Measurements from ENCODE around the gene FBXW11.
"Not testable (repeated sequence)": the region's sequence is repeated elsewhere in the genome, so short reads cannot be mapped to it uniquely, and the experiment has no call there.

Gene FBXW11

DNA sequence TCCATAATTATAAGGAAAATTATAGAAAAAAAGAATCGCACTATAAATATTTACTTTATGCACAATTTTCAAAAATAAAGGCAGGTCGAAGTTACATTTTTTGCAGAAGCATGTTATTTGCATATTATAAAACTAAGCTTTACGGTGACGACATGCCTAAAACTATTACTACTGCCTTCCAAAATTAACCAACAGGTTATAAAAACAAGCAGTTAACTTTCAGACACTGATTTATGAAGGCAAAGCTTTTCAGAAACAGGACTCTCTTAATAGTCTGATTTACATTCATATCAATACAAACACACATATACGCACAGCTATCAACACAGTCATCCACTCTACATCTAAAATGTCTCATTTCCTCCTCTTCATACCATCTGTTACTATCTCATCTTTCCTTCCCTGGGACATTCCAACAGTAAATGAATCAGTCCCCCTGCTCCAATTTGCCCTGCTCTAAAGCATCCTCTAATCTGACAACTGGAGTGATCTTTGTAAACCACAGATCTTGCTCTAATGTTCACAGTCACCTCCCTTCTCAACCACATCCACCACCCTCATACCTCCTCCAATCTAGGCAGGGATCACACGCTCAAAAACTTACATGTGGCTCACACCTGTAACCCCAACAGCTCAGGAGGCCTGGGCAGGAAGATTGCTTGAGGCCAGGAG is 21.6 kb downstream of the FBXW11 start:
- peak in 1 of 2 experiments; percentile 18 for DNase-seq (ENCODE audit: low read depth in 2 of 2)

DNA sequence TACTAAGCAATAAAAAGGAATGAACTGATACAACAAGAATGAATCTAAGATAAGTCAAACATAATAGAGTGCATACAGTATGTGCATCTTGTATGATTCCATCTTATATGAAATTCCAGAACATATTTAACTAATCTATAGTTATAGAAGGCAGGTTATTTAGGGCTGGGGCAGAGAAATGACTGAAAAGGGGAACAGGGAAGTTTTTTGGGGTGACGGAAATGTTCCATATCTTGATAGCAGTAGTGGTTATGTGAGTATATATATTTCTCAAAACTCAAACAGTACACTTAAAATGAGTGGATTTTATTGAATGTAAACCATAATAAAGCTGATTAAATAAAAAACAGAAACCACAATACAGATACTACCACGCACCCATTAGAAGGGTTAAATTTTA is 24.6 kb downstream of the FBXW11 start:
- DNase-seq (ENCODE audit: low read depth in 2 of 2), result no peak

DNA sequence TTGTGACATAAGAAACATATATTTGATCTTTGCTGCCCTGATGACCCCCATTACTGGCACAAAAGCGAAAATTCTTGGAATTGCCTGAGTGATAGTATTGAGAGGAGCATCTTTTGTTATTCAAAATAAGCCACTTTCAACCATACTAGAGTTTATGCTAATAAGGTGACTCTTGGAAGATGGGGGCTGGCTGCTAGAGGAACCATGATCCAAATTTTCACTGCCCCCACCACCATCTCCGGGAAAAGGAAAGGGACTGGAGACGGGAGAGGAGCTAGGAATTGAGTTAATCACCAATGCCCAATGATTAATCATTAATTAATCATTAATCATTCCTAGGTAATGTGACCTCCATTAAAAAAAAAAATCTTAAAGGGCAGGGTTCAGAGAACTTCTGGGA is 25.6 kb downstream of the FBXW11 start:
- no peak for DNase-seq (ENCODE audit: low read depth in 2 of 2)

DNA sequence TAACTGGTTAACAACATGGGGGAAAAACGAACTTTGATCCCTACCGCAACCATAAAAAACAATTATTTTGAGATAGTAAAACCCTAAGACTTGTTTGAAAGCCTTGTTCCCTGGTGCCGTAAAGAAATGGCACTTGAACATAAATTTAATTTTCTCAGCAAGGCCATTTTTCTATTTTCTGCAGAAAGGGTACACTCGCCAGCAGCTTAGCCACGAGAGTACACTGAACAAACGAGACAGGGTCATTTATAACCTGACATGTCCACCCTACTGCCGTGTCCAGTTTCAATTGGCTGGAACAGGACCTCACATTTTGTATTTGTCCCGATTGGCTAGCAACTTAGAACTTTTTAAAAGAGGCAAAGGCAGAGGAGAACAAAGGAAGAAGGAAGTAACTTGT is 26.8 kb downstream of the FBXW11 start:
- DNase-seq (ENCODE audit: low read depth in 2 of 2), result no peak

DNA sequence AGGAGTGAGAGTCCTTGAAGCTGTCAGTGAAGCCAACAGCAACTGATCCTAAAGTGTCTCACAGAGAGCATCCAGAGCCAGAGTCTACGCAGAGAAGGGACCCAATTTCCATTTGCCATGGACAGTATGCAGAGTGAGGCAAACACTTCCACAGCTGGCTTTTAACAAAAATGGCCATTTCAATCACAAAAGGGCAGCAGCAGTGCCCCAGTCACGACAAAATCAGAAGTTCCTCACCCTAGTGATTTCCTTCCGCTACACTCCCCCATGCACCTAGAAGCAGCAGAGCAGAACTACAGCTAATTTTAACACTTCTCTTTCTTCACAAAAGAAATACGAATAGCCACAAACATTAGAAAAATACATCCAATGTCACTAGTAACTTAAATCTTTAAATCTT is 27.9 kb downstream of the FBXW11 start:
- no peak for DNase-seq (ENCODE audit: low read depth in 2 of 2)

DNA sequence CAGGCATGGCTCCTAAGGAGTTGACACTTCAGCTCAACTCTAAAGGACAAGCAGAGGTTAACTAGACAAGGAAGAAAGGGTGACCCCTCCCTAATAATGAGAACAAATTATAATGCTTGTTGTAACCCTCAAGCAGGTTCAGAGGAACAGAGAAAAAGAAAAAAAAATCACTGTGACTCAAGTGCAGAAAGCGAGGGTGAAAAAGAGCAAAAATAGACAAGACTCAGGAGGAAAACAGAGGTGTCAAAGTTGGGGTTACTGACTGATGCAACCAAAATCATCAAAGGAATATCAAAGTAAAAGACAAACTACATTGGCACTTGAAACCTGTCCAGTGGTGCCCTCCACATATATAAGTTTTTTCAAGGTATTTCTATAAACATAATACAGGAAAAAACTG is 28.4 kb downstream of the FBXW11 start:
- DNase-seq (ENCODE audit: low read depth in 2 of 2), result no peak

DNA sequence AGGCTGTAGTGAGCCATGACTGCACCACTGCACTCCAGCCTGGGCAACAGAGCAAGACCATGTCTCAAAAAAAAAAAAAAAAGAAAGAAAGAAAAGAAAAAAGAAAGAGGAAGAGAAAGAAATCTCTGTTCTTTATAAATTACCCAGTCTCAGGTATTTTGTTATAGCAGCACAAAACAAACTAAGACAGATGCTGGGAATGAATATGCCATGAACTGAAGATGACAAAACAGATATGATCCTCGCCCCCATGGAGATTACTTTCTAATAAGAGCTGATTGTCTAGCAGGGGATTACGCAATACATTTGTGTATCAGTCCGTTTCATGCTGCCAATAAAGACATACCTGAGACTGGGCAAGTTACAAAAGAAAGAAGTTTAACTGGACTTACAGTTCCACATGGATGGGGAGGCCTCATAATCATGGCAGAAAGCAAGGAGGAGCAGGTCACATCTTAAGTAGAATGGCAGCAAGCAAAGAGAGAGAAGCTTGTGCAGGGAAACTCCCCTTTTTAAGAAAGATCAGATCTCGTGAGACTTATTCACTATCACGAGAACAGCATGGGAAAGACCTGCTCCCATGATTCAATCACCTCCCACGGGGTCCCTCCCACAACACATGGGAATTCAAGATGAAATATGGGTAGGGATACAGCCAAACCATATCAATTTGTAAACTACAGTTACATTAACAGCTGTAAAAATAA is 29.0 kb downstream of the FBXW11 start:
- not testable (repeated sequence) for DNase-seq (ENCODE audit: low read depth in 2 of 2)

DNA sequence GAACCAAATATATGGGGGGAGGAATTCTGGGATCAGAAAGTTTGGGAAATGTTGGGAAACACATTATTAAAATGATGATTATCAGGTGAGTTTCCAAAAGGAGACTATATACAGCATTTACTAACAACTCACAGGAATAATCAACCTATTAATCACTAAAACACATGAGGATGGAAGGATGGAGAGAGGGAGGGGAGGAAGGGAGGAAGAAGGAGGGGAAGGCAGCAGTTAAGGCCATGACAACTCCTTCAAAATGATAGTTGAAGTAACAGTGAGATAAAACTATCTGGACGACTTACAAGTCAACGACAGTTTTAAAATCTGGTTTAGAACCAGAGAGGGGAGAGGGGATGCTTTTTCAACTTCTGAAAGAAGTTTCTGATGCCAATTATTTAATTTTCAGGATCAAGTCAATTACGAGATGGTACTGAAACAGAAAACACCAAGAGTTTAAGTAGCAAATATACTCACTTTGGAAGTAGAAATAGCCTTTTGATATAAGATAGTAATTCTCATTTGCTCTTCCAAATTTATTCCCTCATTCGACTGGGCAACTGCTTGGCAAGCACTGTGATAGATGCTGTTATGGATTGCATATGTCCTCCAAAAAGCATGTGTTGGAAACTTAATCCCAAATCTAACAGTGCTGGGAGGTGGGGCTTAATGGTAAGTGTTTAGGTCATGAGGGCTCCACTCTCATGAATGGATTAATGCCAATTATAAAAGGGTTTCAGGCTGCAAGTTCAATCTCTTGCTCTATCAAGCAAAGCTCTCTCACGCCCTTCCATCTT is 30.4 kb downstream of the FBXW11 start:
- DNase-seq (ENCODE audit: low read depth in 2 of 2), result no peak

DNA sequence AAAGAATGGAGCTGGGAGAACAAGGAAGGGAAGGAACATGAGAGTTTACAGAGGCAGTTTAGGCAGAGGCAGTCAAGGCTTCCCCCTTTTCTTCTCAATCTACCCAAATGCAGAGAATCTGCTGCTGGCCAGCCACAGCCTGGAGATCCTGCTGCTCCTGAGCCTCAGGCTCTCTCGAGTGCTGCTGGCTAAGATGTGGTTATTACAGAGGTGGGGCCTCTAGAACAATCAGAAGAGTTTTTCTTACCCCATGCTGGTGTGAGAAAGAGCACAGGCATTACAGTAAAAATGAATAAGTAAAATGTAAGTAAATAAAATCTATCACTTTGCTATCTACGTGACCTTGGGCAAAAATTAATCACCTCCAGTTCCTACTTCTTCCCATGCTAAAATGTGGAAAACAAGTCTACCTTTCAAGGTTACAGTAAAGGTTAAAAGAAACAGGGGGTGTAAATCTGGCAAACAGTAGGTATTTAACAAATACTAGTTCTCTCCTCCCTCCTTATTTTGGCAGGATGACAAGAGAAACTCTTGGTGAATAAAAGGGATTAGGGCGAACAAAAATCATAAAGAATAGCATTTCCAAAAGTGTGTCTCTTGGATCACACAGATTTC is 31.1 kb downstream of the FBXW11 start:
- no peak for DNase-seq (ENCODE audit: low read depth in 2 of 2)

DNA sequence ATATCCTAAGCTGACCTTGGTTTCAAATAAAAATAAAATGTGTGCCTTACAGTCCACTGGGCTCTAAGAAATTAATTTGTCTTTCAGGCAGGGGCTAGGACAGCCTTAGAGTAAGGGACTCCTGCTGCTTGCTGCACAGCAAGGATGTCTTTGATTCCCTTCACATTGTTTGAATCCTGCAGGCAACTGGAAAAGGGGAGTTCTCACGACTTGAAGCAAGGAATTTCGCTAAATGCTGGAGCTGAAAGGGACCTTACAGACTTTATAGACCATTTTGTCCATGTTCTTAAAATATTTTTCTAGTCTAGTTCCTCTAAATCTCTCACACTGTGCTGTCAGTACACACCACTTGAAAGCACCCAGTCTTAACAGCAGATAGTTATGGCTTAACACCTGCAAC is 35.6 kb downstream of the FBXW11 start:
- DNase-seq (ENCODE audit: low read depth in 2 of 2), result no peak

DNA sequence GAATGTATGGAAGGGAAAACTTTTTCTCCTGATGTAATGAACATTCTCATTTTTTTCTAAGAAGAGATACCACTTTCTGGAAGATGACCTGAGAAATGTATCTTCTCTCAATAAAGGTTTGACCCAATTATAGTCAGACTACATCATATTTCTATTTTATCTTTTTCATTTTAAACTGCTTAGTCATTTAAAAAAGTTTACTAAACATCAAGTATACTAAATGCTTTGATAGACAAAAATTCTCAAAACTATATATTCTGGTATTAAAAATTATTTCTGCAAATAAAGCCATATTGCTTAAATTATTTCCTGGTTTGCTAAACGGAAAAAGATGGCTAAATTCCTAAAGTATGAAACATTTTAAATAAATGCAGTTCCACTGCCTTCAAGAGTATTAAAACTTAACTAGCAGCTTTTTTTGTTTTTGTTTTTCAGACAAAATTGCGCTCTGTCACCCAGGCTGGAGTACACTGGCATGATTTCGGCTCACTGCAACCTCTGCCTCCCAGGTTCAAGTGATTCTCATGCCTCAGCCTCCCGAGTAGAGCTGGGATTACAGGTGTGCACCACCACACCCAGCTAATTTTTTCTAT is 37.1 kb downstream of the FBXW11 start:
- DNase-seq (ENCODE audit: low read depth in 2 of 2), result no peak

DNA sequence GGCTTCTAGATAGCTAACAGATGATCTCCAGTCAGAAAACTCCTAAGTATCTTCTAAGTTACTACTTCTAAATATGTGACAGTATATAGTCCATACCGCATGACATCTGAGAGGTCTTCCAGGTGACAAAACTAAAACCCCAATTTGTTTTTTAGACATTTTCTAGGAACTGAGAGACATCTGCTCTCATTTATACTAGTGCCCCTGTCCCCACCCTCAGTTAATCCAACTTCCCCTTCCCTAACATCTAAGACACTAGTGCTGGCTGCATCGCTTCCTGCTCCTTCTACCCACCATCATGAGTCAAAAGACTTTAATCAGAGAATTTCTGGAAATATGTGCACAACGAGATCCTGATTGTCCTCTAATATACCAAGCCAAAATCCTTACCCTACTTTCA is 37.9 kb downstream of the FBXW11 start:
- no peak for DNase-seq (ENCODE audit: low read depth in 2 of 2)

DNA sequence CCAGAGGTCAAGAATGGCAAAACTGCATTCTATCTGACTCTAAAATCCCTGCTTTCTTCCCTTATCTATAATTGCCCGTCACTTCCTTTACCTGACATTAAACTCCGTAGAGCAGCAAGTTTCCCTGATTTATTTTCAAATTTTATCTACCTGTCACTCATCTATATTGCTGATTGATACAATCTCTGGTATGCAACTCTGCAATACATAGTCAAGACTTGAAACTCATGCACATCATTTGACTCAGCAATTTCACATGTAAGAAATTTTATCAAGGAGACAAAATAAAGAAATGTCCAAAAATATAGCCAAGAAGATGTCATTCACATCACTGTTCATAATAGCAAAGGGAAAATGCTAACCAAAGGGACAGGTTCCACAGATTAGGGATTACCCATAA is 39.5 kb downstream of the FBXW11 start:
- DNase-seq (ENCODE audit: low read depth in 2 of 2), result no peak

DNA sequence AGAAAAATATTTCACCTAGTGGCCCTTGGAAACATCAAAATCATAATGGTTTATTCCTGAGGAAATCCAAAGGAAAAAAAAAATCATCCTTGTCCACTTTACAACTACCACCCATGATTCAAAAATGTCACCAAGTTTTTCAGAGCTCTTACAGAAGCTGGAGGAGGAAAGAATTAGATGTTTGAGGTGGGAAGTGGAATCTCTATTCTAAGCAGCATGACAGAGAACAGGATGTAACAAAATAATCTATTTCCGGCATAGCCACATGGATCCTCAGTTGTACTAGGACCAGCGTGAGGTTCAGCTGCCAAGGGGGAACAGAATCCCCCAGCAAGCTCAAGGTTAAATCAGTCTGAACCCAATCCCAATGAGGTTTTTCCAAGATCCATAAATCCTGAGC is 40.2 kb downstream of the FBXW11 start:
- DNase-seq (ENCODE audit: low read depth in 2 of 2), result no peak

DNA sequence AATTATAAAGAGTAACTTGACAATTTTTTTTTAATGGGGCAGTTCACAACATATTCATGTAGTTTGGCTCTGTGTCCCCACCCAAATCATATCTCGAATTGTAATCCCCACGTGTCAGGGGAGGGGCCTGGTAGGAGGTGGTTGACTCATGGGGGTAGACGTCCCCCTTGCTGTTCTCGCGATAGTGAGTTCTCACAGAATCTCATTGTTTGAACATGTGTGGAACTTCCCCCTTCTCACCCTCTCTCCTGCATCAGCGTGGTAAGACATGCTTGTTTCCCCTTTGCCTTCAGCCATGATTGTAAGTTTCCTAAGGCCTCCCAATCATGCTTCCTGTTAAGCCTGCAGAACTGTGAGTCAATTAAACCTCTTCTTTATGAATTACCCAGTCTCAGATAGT is 40.7 kb downstream of the FBXW11 start:
- DNase-seq (ENCODE audit: low read depth in 2 of 2), result peak in 1 of 2 experiments; percentile 18

DNA sequence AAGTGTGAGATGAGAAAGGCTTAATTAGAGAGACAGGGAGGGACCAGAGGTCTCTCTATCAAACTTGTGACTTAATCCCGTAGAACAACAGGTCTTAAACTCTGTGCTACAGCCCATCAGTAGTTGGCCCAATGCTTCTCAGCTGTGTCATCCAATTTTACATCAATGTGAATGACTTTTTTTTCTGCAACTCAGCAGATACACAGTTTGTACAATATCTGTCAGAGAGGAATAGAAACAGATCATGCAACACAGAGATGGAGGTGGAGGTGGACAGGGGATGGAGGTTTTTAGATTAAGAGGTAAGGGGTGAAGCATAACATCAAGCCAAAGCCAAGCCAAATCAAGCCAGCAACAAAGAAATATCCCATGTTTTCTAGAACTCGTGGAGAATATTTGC is 43.0 kb downstream of the FBXW11 start:
- DNase-seq (ENCODE audit: low read depth in 2 of 2), result no peak

DNA sequence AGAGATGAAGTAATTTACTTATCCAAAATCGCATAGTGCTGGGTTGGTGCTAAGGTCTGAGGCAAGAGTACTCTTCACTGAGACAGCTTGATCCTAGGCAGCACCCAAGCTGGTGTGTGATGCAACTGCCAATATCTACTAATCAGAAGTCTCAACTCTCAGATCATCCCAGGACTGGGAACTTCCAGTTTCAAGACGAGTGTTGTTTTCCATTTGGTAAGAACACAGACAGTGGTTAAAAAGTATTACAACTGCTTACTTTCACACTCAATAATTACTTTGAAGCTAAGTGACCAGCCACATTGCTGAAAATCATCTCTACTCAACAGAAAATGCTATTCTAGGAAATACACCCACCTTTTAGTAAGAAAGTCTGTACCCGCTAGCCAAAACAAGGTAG is 45.3 kb downstream of the FBXW11 start:
- peak in 1 of 2 experiments; percentile 24 for DNase-seq (ENCODE audit: low read depth in 2 of 2)

DNA sequence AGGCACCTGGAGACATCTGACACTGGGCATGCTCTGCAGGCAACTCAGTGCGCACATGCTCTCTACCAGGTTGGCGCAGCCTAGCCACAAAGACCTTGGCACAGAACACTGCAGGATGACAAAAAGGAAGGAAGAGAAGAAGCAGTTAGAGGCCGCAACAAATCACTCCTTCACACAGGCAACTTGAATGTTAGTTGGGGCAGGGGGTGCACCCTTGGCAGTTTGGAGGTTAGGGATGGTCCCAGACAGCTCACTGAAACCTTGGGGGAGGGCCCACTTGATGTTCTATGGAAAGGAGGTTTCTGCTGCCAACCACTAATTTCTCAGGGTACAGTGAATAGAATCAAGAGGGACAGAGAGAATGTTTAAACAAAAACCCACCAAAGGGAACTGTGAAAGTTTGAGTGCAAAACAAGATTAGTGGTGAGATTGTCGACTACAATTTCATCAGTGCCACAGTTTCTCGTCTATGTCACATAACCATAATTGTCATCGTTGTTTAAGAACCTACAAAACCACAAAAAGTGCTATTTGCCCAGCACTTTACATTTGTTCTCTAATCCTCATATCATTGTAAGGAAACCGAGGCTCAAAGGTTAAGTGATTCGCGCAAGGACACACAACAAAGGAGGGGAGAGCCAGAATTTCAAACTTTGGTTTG is 48.7 kb downstream of the FBXW11 start:
- peak; percentile 36 to 66 for DNase-seq (ENCODE audit: low read depth in 2 of 2)

DNA sequence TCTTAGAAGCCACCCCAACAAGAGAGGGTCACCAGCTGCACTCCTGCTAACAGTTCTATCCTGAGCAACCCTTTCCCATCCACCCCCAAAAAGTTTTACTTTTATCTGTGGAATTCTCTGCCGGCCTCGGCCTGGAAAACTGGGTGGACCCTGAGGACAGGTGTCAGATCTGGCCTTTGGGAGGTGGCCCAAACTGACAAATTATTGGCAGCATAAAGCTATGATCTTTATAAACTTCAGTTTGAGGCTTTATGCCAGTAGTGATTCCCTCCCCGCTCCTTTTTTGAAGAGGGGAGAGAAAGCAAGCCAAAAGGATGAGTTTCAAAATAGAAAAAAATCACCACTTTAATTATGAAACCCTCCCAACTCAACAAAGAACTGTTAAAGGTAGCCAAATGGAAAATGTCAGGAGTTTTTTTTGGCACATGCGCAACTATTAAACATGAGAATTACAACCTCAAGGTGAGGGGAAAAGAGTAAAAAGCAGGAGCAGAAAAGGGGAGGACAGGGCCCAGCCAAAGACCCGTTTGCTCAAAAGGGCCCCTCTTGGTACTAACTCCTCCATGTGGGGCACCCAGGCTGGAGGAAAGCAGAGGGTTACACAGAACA is 49.4 kb downstream of the FBXW11 start:
- no peak for DNase-seq (ENCODE audit: low read depth in 2 of 2)

DNA sequence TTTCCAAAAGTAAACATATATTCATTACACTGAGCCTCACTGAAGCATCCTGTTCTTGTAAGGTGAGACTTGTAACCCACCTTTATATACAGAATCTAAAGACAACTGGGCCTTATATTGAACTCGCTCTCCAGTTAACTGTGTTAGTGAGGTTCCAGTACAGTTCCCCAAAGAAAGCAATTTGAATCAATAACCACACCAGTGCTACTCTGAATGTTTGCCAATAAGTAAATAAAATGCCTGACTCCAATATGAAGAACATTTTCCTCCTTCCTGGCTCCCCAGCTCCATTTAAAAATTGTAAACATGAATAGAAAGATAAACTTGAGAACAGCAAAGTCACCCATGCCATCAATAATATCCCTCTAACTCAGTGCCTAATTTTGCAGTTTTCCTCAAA is 50.1 kb downstream of the FBXW11 start:
- DNase-seq (ENCODE audit: low read depth in 2 of 2), result no peak

DNA sequence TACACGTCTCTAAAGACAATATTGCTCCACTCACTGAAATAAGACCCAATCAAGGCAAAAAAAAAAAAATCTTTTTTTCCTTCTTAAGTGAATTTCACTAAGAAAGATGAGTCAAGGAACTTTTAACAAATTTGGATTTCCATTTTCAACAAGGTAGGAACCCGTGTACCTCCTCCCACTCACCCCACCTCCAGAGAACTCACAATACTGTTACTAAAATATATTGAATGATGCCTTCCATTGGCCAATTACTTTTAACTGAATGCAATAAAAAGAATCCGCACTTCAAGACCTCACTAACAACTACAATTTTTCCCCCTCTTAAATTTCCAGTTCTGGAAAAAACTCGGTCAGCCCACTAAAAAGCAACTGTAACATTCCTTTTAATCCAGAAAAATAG is 50.7 kb downstream of the FBXW11 start:
- no peak for DNase-seq (ENCODE audit: low read depth in 2 of 2)
